Testis (tissue), 2 donors: ENCODE data around the gene CCSAP.

Experiments
- POLR2A ChIP-seq: fragments of 450-650 bp; IDR thresholded peaks from one replicate; pipeline ENCODE4 v1.6.1; 2017; ENCODE audit warnings: antibody characterized with exemption, mild to moderate bottlenecking, moderate library complexity
- TF ChIP-seq, protein P1 (sequence below), 3 experiments: fragments of 450-650 bp in 2 of 3; fragments of 200-600 bp in 1 of 3; sonication (generic) in 1 of 3; IDR thresholded peaks; one replicate each; pipeline ENCODE4 v1.5.1; 2016 to 2019; ENCODE audit warnings: antibody characterized with exemption in 3 of 3, mild to moderate bottlenecking in 2 of 3, moderate library complexity in 1 of 3

DNA sequence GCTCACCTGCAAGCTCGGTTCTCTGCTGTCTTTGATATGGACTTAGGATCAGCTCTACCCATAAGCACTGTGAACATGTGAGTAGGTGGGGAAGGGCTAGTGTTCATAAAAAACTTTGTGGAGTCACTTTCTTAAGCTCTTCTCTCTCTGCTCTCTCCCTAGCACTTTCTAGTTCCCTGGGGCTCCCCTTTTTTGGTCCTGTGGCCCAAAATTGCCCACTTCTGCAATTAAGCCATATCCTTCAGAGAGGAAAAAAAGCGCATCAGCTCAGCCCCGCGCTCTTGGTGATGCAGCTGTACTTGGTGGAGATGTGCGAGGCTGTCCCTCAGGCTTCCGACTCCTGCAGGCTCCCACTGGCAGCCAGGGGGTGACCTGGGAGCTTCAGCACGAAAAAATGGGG is 23.4 kb downstream of the CCSAP start:
- TF ChIP-seq, protein P1, sequence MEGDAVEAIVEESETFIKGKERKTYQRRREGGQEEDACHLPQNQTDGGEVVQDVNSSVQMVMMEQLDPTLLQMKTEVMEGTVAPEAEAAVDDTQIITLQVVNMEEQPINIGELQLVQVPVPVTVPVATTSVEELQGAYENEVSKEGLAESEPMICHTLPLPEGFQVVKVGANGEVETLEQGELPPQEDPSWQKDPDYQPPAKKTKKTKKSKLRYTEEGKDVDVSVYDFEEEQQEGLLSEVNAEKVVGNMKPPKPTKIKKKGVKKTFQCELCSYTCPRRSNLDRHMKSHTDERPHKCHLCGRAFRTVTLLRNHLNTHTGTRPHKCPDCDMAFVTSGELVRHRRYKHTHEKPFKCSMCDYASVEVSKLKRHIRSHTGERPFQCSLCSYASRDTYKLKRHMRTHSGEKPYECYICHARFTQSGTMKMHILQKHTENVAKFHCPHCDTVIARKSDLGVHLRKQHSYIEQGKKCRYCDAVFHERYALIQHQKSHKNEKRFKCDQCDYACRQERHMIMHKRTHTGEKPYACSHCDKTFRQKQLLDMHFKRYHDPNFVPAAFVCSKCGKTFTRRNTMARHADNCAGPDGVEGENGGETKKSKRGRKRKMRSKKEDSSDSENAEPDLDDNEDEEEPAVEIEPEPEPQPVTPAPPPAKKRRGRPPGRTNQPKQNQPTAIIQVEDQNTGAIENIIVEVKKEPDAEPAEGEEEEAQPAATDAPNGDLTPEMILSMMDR (IDR thresholded peaks at IDR 0.05): no peak
- no peak for TF ChIP-seq POLR2A
